ENCODE data around the gene TMC2.

TMC2 gene

GRCh38 chr20:2509794-2510193 is 26.6 kb upstream of the TMC2 start:
- no peaks in the 10 kb centered on the region for H4K20me1 ChIP-seq (ENCODE audit: control insufficient read depth, insufficient read depth, low read depth, low read length)
- H3K79me2 ChIP-seq (ENCODE audit: control insufficient read depth, low read length) = peaks cover 25% of the 10 kb centered on the region
- H3K27ac ChIP-seq (ENCODE audit: low read depth, low read length) = no peak overlapping the region
- peaks cover 19% of the 10 kb centered on the region for H3K4me1 ChIP-seq (ENCODE audit: control insufficient read depth, low read length)
- H3K9me2 ChIP-seq (replicated peaks; ENCODE audit: control insufficient read depth, low read length) = no peaks in the 10 kb centered on the region; the same call in 1 of the 2 replicates
- H3K27me3 ChIP-seq (ENCODE audit: control insufficient read depth, low read length) = peaks cover 11% of the 10 kb centered on the region
- peaks cover 4% of the 10 kb centered on the region; the same call in 1 of the 2 replicates for H3K36me3 ChIP-seq (ENCODE audit: control insufficient read depth, low read length)
- no peaks in the 10 kb centered on the region for H3K9me3 ChIP-seq (ENCODE audit: control insufficient read depth, insufficient read depth, low read length)
- TF ChIP-seq EZH2phosphoT487 (IDR thresholded peaks at IDR 0.05; ENCODE audit: borderline replicate concordance, low read length) (no peak), CTCF (IDR thresholded peaks at IDR 0.05; ENCODE audit: low read depth, low read length, poor library complexity, severe bottlenecking) (no peak)
- H3K4me2 ChIP-seq (ENCODE audit: low read length) = peak overlapping the region; percentile 94
- H3F3A ChIP-seq (ENCODE audit: control insufficient read depth, insufficient read depth) = no peaks in the 10 kb centered on the region
- peak overlapping the region; percentile 23; the same call in 1 of the 2 replicates for H3K4me3 ChIP-seq (ENCODE audit: low read length)

GRCh38 chr20:2515203-2515602 is 21.2 kb upstream of the TMC2 start:
- H3K4me1 ChIP-seq (ENCODE audit: control insufficient read depth, low read length) = peaks cover 4% of the 10 kb centered on the region; the same call in 1 of the 2 replicates
- H3K9me3 ChIP-seq (ENCODE audit: control insufficient read depth, insufficient read depth, low read length) = no peaks in the 10 kb centered on the region
- TF ChIP-seq EZH2phosphoT487 (IDR thresholded peaks at IDR 0.05; ENCODE audit: borderline replicate concordance, low read length) (no peak), CTCF (IDR thresholded peaks at IDR 0.05; ENCODE audit: low read depth, low read length, poor library complexity, severe bottlenecking) (no peak)
- H3K9me2 ChIP-seq (replicated peaks; ENCODE audit: control insufficient read depth, low read length) = no peaks in the 10 kb centered on the region; the same call in 1 of the 2 replicates
- no peaks in the 10 kb centered on the region for H3K79me2 ChIP-seq (ENCODE audit: control insufficient read depth, low read length)
- H3K36me3 ChIP-seq (ENCODE audit: control insufficient read depth, low read length) = no peaks in the 10 kb centered on the region
- H3K27ac ChIP-seq (ENCODE audit: low read depth, low read length) = no peak overlapping the region
- no peaks in the 10 kb centered on the region for H4K20me1 ChIP-seq (ENCODE audit: control insufficient read depth, insufficient read depth, low read depth, low read length)
- no peaks in the 10 kb centered on the region for H3F3A ChIP-seq (ENCODE audit: control insufficient read depth, insufficient read depth)
- no peak overlapping the region for H3K4me3 ChIP-seq (ENCODE audit: low read length)
- no peak overlapping the region for H3K4me2 ChIP-seq (ENCODE audit: low read length)
- peaks cover 11% of the 10 kb centered on the region for H3K27me3 ChIP-seq (ENCODE audit: control insufficient read depth, low read length)

- Histone ChIP-seq H3K27ac (ENCODE audit: low read depth, low read length) (no peak overlapping the region), H3F3A (ENCODE audit: control insufficient read depth, insufficient read depth) (no peaks in the 10 kb centered on the region), H3K9me2 (replicated peaks; ENCODE audit: control insufficient read depth, low read length) (no peaks in the 10 kb centered on the region), H3K27me3 (ENCODE audit: control insufficient read depth, low read length) (peaks cover 11% of the 10 kb centered on the region), H3K4me2 (ENCODE audit: low read length) (no peak overlapping the region), H3K4me1 (ENCODE audit: control insufficient read depth, low read length) (peaks cover 4% of the 10 kb centered on the region; the same call in 1 of the 2 replicates), H3K9me3 (ENCODE audit: control insufficient read depth, insufficient read depth, low read length) (no peaks in the 10 kb centered on the region), H4K20me1 (ENCODE audit: control insufficient read depth, insufficient read depth, low read depth, low read length) (no peaks in the 10 kb centered on the region), H3K36me3 (ENCODE audit: control insufficient read depth, low read length) (no peaks in the 10 kb centered on the region), H3K4me3 (ENCODE audit: low read length) (no peak overlapping the region), H3K79me2 (ENCODE audit: control insufficient read depth, low read length) (no peaks in the 10 kb centered on the region)
- TF ChIP-seq EZH2phosphoT487 (IDR thresholded peaks at IDR 0.05; ENCODE audit: borderline replicate concordance, low read length) (no peak), CTCF (IDR thresholded peaks at IDR 0.05; ENCODE audit: low read depth, low read length, poor library complexity, severe bottlenecking) (no peak)
Measured at GRCh38 chr20:2516399-2516798, 20.0 kb upstream of the TMC2 start.
